ENCODE results near the gene DCTD.

DCTD gene

GRCh38 chr4:182840108-182840507, 77.1 kb downstream of the DCTD start:
- no peak for DNase-seq (ENCODE audit: low spot score)
